Activated T-cell treated with anti-CD3 and anti-CD28 coated beads for 4 hours (primary cell): ENCODE data around the gene CCSER1.

Source experiments
- DNase-seq: peaks from one replicate; pipeline ENCODE4 v3.0.0-alpha.2; 2020

Gene CCSER1

GRCh38 chr4:90982813-90983212 is 855.6 kb downstream of the CCSER1 start:
- no peak for DNase-seq

GRCh38 chr4:90990284-90990683 is 863.1 kb downstream of the CCSER1 start:
- DNase-seq: no peak

DNA sequence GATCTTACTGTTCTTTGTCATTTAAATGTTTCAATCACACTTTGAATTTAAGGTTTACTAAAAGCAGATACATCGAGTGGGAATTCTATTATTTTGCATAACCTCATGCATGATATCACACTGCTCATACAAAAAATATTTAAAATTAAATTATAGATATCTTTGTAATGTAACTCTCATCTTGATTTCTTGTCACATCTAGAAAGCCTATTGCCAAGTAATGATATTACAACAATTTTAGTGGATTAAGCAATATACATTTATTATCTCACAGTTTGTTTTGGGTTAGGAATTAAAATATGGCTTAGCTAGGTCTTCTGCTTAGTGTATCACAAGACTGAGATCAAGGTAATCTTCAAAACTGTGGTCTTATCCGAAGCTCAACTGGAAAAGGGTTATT is 865.0 kb downstream of the CCSER1 start:
- no peak for DNase-seq

DNA sequence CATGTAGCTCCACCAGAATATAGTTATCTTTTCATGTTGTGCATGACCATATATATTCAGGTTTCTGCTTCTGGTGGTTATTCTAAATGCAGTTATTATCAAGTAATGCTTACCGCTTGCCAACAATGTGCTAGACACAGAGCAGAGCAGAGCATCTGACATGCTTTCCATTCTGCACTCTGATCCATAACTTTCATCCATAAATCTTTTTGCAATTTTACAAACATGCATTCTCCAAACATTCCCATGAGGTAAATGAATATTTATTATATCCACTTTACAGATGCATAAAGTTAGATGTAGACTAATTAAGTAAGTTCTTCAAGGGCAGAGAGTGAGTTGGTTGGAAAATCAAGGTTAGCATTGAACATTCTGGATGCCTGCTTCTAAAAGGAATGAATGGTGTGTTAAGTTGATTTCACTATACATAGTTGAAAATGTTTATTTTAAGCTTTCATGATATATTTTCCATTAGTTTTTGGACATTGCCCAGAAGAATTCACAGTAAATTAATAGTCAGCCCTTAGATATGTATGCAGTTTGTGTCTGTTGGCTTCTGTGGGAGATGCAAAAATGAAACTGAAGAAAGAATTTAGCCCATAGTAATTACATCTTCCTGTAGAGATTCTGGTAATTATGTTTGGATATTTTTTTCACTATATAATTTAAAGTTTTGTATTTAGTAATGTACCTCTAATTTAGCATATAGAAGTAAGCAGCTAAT is 867.8 kb downstream of the CCSER1 start:
- DNase-seq: no peak

DNA sequence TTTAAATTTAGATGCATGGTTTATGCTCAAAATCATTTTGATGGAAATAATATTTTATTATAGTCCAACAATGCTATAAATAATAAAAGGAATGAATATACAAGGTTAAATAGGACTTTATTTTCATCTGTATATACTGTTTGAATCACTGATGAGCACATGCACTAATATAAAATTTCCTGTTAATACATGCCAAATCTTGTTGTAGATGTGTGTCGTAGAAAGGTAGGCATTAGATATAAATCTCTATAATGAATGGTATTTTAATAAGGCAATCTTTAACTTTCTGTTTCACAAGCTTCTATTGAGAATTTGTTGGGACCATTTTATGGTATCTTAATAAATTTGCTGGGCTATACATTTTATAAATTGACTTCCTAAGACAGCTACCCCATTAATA is 868.8 kb downstream of the CCSER1 start:
- DNase-seq: no peak

DNA sequence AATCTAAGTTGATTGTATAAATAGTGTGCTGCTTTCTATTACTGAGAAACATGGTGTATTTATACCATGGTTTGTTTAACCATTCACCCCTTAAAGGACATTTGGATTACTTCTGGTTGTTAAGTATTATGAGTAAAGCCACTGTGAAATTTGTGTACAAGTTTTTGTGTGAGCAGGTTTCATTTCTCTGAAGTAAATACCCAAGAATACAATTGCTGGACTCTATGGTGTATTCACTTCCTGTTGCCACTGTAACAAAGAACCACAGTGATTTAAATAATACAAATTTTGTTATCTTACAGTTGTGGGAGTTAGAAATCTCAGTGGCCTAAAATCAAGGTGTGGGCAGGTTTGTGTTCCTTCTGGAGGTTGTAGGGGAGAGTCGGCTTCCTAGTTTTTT is 869.6 kb downstream of the CCSER1 start:
- no peak for DNase-seq

DNA sequence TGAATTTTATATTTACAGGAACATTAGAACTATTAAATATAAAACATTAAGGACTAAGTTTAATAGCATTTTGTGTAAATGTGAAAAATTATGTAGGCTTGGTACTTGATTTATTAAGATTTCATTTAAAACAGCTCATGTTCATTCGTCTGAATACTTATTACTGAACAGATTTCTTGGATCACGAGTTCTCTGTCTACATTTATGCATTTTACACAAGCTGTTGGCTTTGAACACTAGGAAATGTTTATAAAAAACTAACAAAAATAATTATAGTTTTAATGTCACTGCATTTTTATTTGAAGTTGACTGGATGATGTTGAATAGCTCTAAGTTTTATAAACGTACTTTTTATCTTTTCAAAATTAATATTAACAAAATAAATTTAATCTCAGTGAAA is 888.7 kb downstream of the CCSER1 start:
- DNase-seq: no peak

- DNase-seq: no peak
Observed at GRCh38 chr4:91019513-91019912, 892.3 kb downstream of the CCSER1 start.

DNA sequence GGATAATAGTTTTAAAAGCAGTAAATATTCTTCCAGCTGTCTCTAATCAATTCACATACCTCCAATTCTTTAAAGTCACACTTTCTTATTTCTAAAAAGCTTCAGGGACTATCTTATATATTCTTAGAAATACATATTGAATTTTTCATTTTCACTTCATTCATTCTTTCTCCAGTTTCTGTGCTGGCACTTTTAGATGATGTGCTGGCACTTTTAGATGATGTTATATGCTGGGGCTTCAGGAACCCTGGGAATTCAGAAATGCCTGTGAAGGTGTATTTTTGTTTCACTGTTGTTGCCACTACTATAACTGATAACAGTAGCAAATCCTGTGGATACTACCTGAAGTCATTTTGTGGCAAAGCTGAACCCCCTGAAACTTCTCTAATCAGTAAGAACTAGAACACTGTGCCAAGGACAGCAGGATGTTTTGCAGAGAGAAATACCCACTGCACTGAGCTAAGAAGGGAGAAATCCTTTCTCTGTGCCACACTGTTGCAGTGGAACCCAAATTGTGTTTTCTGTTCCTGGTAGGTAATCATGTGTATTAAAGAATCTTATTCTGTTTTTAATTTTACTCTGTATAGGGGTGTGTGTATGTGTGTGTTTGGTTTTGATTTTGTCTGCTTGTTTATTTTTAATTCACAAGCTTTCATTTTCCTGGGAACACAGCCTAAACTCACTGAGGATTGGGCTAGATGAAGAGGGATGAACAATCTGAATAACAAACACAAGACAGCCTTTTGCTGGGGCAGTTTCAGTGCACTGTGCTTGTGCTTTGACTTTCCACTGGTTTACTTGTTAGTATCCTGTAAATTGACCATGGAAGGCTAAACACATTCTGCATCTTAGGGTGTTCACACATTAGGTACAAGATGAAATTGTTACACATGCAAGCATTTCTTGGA is 898.3 kb downstream of the CCSER1 start:
- DNase-seq: no peak

- DNase-seq: no peak
Observed at GRCh38 chr4:91028228-91028627, 901.0 kb downstream of the CCSER1 start.

DNA sequence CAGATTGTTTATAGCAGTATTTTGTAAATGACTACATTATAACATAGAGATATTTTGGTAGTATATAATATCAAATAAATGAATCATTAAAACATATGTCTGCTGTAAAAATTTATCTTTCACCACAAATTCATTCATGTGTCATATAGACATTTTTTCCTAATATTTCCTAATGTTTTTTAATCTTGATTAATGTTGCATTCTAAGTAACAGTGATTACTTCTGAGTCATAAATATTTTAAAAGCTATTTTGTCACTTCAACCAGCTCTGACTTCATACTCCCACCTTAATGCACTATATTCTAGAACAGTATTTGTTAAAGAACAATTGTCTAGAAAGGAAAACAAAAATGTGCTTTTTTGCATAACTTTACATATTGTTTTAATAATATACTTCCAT is 904.6 kb downstream of the CCSER1 start:
- DNase-seq: no peak

- no peak for DNase-seq
Observed at GRCh38 chr4:91032725-91033445, 905.7 kb downstream of the CCSER1 start.

- no peak for DNase-seq
Observed at GRCh38 chr4:91035276-91035675, 908.1 kb downstream of the CCSER1 start.

GRCh38 chr4:91037951-91038350 is 910.8 kb downstream of the CCSER1 start:
- no peak for DNase-seq

- no peak for DNase-seq
Observed at GRCh38 chr4:91057871-91058270, 930.7 kb downstream of the CCSER1 start.

- no peak for DNase-seq
Observed at GRCh38 chr4:91058345-91058744, 931.2 kb downstream of the CCSER1 start.

DNA sequence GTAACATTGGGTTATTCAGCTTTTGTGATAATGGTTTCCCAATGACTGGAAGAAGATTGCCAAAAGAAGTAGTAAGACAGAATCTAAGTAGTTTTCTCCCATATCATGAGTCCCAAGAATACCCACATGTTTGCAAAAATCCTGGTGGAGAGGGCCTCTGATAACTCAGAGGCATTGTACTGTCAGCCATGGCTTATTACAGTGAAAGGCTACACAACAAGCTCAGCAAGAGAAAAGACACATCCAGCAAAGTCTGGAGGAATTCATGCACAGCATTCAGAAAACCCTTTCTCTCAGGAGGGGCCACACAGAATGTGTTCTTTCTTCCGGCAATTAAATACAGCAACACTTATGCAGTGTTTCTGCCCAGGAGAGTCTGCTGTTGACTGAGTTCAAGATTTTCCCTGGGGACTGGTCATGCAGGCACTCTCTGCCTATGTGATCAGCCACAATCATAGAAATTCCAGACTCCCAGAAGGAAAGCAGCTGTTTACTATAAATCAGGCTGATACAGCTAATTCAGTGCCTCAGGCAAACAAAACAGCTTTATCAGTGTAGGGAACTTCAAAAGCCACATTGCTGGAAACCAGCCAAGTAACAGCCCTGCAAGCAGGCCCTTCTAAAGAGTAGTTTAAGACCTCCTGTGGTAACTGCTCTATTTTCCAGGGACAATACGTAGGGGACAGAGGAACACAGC is 937.1 kb downstream of the CCSER1 start:
- DNase-seq: no peak

DNA sequence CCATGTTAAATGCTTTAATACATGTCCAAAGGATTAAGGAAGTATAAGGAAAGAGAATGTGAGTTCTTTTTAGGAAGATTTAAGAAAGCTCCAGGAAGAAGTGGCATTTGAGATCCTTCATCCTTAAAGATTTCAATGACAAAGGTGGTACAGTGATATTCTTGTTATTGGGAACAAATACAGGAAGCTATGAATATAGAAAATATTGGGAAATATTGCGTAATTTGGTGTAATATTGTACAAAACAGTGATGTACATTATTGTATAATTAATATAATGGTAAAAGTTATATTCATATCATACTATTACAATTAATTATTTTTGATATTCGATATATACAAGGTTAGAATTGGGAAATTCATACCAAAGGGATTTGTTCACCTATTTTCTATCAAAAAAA is 937.9 kb downstream of the CCSER1 start:
- DNase-seq: no peak

DNA sequence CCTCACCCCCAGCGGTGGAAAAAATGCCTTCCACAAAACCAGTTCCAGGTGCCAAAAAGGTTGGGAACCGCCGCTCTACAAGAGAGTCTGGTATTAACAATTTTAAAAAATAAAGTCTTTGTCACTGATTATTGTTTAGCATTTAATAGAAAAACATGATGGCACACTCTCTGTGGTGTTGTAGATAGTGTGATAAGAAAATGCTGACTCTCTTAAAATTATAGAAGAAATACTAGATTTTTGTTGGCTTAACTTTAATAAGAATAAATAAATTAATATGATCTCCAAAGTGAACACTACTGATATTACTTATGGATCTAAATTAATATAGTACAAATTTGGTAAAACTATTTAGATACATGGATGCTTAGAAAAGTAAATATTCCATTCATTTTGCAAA is 943.5 kb downstream of the CCSER1 start:
- no peak for DNase-seq

GRCh38 chr4:91076147-91076546 is 949.0 kb downstream of the CCSER1 start:
- DNase-seq: no peak

GRCh38 chr4:91085961-91086360 is 958.8 kb downstream of the CCSER1 start:
- no peak for DNase-seq

- DNase-seq: no peak
Observed at GRCh38 chr4:91087743-91088142, 960.5 kb downstream of the CCSER1 start.

DNA sequence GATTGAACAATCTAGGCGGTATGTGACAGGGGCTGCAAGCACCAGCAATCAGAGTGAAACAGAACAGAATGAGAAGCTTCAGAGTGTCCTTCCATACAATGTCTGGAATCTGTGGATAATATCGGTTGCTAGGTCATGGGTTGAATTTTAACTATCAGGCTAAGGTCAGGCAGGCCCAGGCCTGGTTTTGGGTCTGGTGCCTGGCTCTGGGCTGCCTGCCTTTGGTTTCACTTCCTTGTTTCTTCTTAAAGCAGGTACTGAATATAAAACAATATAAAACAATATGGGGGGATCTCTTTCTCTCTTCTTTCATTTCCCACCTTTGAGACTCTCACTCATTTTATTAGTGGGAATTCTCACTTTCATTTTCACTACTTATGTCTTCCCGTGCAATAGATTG is 962.0 kb downstream of the CCSER1 start:
- no peak for DNase-seq
